Hepatocyte (in vitro differentiated cells): ENCODE data around the gene TTLL1. TPM values are rescaled to one million over a fixed set of nuclear protein-coding genes. Genes with fewer than 3 reads are reported as not detected.

Experiments used
- DNase-seq: peaks from one replicate; pipeline ENCODE4 v3.0.0-alpha.2; 2016; ENCODE audit warnings: low spot score
- H2AFZ ChIP-seq: fragments of 200-600 bp; sonication (generic); 2 replicates; pipeline ENCODE4 v1.6.0; 2016; ENCODE audit warnings: antibody characterized with exemption, mild to moderate bottlenecking
- H3K27ac ChIP-seq: fragments of 200-600 bp; sonication (generic); 2 replicates; pipeline ENCODE4 v1.5.1; 2016; ENCODE audit warnings: mild to moderate bottlenecking
- H3K27me3 ChIP-seq: fragments of 200-600 bp; sonication (generic); 2 replicates; pipeline ENCODE4 v1.6.1; 2016
- H3K36me3 ChIP-seq: fragments of 200-600 bp; sonication (generic); replicated peaks from 2 replicates; pipeline ENCODE4 v1.5.1; 2016; ENCODE audit warnings: low read depth; ENCODE audit not compliant: insufficient read depth
- H3K4me1 ChIP-seq: fragments of 200-600 bp; sonication (generic); 2 replicates; pipeline ENCODE4 v1.5.1; 2016; ENCODE audit warnings: mild to moderate bottlenecking, moderate library complexity; ENCODE audit not compliant: insufficient read depth
- H3K4me2 ChIP-seq: fragments of 200-600 bp; sonication (generic); 2 replicates; pipeline ENCODE4 v1.6.0; 2016
- H3K4me3 ChIP-seq: fragments of 200-600 bp; sonication (generic); 2 replicates; pipeline ENCODE4 v1.5.1; 2016; ENCODE audit warnings: mild to moderate bottlenecking
- H3K79me2 ChIP-seq: fragments of 200-600 bp; sonication (generic); 2 replicates; pipeline ENCODE4 v1.6.0; 2017; ENCODE audit warnings: mild to moderate bottlenecking
- H3K9me2 ChIP-seq: fragments of 200-600 bp; sonication (generic); replicated peaks from 2 replicates; pipeline ENCODE4 v1.6.0; 2017; ENCODE audit warnings: mild to moderate bottlenecking; ENCODE audit not compliant: insufficient read depth
- H3K9me3 ChIP-seq: fragments of 200-600 bp; sonication (generic); 2 replicates; pipeline ENCODE4 v1.5.1; 2016; ENCODE audit warnings: low read depth, mild to moderate bottlenecking
- H4K20me1 ChIP-seq: fragments of 200-600 bp; sonication (generic); 2 replicates; pipeline ENCODE4 v1.6.0; 2016; ENCODE audit warnings: mild to moderate bottlenecking; ENCODE audit not compliant: insufficient read depth, poor library complexity, severe bottlenecking
- EZH2 ChIP-seq: fragments of 200-600 bp; sonication (generic); IDR thresholded peaks from 2 replicates; pipeline ENCODE4 v1.6.1; 2016; ENCODE audit warnings: antibody characterized with exemption, mild to moderate bottlenecking, borderline replicate concordance
- EZH2phosphoT487 ChIP-seq: fragments of 200-600 bp; sonication (generic); IDR thresholded peaks from one replicate; pipeline ENCODE4 v1.6.1; 2018; ENCODE audit warnings: antibody characterized with exemption, mild to moderate bottlenecking, low read depth, moderate library complexity; ENCODE audit not compliant: unreplicated experiment, severe bottlenecking
- WGBS: methylation state at CpG from one replicate; pipeline ENCODE4 v1.1.6; 2016; ENCODE audit warnings: low lambda C conversion rate; ENCODE audit errors: missing lambda C conversion rate; 5-methylcytosine and 5-hydroxymethylcytosine counted together
- polyA plus RNA-seq: library from polyadenylated mRNA; unstranded; fragments of >200 nt; fragmentation: Nextera tagmentation; extraction: Ambion mirVana; gene quantifications from 2 replicates; pipeline ENCODE4 v1.2.1, GENCODE V29; 2016
- total RNA-seq: library from RNA; depleted of rRNA; stranded (reverse); fragments of >200 nt; gene quantifications from 2 replicates; pipeline ENCODE4 v1.2.3, GENCODE V29; 2014
- TF ChIP-seq, protein P1 (sequence below): fragments of 200-600 bp; sonication (generic); IDR thresholded peaks from 2 replicates; pipeline ENCODE4 v1.5.1; 2016; ENCODE audit warnings: antibody characterized with exemption, mild to moderate bottlenecking; ENCODE audit not compliant: poor library complexity

TTLL1 gene
- total and polyA plus RNA-seq, 2 experiments from 2014 or later, result 6.4 to 8.7 TPM

DNA sequence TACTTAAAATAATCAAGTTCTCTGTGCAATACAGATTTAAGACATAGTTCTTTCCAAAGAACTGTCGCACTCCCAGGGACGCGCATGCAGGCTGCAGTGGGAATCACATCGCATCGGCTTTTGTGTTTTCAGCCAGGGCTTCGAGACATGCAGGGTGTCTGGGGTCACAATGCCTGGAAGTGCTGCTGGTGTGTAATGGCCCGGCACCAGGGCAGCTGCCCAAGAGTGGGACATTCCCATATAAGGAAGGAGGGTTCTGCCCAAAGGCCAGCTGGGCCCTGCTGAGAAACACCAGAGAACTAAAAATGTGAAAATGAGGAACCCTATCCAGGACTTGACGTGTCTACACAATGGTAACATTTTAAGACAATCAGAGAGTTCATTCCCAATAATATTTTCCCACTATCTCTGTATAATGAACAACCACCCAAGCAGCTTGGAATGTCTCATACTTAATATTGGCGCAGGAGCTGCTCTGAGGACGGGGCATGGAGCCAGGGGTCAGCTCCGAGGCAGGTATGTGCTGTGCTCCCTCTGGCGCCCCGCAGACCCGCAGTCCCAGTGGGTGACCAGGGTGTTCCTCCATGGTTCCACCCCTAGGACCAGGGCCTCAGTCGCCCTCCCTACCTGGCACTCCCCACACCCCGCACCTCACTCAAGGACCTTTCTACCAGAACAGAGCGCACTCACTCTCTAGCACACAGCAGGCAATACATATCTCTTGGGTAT is 42.7 kb upstream of the TTLL1 start:
- Histone ChIP-seq H3K9me3 (no peaks in the 10 kb centered on the region), H3K4me1 (peaks cover 28% of the 10 kb centered on the region), H3K27ac (no peak overlapping the region), H3K4me2 (no peak overlapping the region), H3K27me3 (no peaks in the 10 kb centered on the region), H4K20me1 (no peaks in the 10 kb centered on the region), H2AFZ (no peak overlapping the region), H3K9me2 (no peaks in the 10 kb centered on the region), H3K79me2 (no peaks in the 10 kb centered on the region), H3K36me3 (no peaks in the 10 kb centered on the region), H3K4me3 (no peak overlapping the region)
- DNase-seq, result no peak
- WGBS, result 97% methylated on average over 17 of the region's 17 CpGs
- TF ChIP-seq, protein P1, sequence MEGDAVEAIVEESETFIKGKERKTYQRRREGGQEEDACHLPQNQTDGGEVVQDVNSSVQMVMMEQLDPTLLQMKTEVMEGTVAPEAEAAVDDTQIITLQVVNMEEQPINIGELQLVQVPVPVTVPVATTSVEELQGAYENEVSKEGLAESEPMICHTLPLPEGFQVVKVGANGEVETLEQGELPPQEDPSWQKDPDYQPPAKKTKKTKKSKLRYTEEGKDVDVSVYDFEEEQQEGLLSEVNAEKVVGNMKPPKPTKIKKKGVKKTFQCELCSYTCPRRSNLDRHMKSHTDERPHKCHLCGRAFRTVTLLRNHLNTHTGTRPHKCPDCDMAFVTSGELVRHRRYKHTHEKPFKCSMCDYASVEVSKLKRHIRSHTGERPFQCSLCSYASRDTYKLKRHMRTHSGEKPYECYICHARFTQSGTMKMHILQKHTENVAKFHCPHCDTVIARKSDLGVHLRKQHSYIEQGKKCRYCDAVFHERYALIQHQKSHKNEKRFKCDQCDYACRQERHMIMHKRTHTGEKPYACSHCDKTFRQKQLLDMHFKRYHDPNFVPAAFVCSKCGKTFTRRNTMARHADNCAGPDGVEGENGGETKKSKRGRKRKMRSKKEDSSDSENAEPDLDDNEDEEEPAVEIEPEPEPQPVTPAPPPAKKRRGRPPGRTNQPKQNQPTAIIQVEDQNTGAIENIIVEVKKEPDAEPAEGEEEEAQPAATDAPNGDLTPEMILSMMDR, result no peak

DNA sequence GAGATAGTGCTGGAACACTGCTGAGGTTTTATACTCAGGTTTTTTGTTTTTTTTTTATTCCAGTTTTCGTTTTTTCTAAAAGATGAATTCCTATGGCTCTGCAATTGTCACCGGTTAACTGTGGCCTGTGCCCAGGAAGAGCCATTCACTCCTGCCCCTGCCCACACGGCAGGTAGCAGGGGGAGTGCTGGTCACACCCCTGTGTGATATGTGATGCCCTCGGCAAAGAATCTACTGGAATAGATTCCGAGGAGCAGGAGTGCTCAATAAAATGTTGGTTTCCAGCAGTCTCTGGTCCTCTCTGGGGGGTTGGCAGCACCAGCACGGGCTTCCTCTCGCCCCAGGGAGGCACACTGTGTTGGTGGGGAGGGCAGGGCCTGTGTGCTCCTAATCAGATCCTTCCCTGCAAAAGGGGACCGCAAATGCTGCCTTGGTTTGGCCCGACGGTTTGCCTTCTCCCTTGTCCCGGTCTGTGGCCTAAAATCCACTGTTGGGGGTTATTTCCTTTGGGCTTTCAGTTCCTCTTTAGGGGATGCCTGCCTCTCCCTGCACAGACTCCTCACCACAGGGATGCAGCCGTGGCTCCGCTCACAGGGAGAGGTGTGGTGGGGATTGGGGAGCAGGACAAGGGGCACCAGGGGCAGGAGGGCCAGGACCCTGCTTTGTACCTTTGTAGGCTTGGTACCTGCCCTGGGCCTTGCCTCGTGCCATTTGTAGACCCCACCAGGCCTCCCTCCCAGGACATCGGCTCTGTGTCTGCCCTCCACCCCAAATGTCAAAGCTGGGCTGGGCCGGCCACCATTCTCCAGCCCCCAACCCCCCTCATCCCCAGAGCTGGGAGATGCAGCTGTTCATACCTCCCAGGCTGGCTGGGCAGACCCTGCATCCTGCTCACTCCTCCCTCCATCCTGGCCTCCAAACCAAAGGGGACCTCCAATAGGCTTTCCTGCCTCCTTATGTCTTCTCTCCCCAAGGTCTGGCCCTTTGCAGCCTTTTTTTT is 40.5 kb upstream of the TTLL1 start:
- no peak overlapping the region for H3K4me3 ChIP-seq
- no peaks in the 10 kb centered on the region for H3K79me2 ChIP-seq
- peak overlapping the region; percentile 41 for H3K4me2 ChIP-seq
- H2AFZ ChIP-seq, result no peak overlapping the region
- no peaks in the 10 kb centered on the region for H3K27me3 ChIP-seq
- H3K4me1 ChIP-seq, result peaks cover 42% of the 10 kb centered on the region
- H3K9me2 ChIP-seq, result no peaks in the 10 kb centered on the region
- TF ChIP-seq, protein P1, result no peak
- TF ChIP-seq EZH2, result no peak
- no peak for TF ChIP-seq EZH2phosphoT487
- peak overlapping the region; percentile 94 for H3K27ac ChIP-seq
- no peaks in the 10 kb centered on the region for H3K36me3 ChIP-seq
- no peaks in the 10 kb centered on the region for H4K20me1 ChIP-seq
- 75% methylated on average over 16 of the region's 16 CpGs for WGBS
- H3K9me3 ChIP-seq, result no peaks in the 10 kb centered on the region
- no peak for DNase-seq

DNA sequence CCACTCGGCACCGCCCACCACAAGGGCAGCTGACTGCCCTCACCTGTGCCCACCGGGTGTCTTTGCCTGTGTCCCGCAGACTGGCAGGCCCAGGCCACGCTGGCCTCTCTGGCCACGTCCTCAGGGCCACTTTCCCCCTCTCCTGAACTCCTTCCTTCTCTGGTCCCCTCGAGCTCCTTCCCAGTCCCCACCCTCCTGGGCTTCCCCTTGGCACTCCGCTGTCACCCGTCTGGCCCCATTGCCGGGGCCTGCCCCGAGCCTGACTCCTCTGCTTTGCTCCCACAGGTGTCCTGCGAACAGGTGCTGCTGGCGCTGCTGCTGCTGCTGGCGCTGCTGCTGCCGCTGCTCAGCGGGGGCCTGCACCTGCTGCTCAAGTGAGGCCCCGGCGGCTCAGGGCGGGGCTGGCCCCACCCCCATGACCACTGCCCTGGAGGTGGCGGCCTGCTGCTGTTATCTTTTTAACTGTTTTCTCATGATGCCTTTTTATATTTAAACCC is 39.8 kb upstream of the TTLL1 start:
- no peaks in the 10 kb centered on the region for H3K36me3 ChIP-seq
- H2AFZ ChIP-seq, result no peak overlapping the region
- peak overlapping the region; percentile 41 for H3K4me2 ChIP-seq
- no peak overlapping the region for H3K4me3 ChIP-seq
- H4K20me1 ChIP-seq, result no peaks in the 10 kb centered on the region
- H3K9me3 ChIP-seq, result no peaks in the 10 kb centered on the region
- no peaks in the 10 kb centered on the region for H3K27me3 ChIP-seq
- 67% methylated on average over 20 of the region's 20 CpGs for WGBS
- H3K79me2 ChIP-seq, result no peaks in the 10 kb centered on the region
- H3K9me2 ChIP-seq, result no peaks in the 10 kb centered on the region
- peak; percentile 76 for DNase-seq
- H3K27ac ChIP-seq, result peak overlapping the region; percentile 94
- TF ChIP-seq EZH2 (no peak), EZH2phosphoT487 (no peak)
- TF ChIP-seq, protein P1, result no peak
- H3K4me1 ChIP-seq, result peaks cover 42% of the 10 kb centered on the region
